GM20000 (cell line): ENCODE measurements around the gene STRIP1.

ENCODE experiments used
- DNase-seq: peaks from one replicate; pipeline ENCODE4 v3.0.0; 2012; ENCODE audit warnings: low spot score
- TF ChIP-seq, protein P1 (sequence below): IDR thresholded peaks from 2 replicates; pipeline ENCODE4 v1.5.1; 2012; ENCODE audit warnings: mild to moderate bottlenecking, control low read depth; ENCODE audit errors: extremely low read depth, missing control alignments

The STRIP1 gene

DNA sequence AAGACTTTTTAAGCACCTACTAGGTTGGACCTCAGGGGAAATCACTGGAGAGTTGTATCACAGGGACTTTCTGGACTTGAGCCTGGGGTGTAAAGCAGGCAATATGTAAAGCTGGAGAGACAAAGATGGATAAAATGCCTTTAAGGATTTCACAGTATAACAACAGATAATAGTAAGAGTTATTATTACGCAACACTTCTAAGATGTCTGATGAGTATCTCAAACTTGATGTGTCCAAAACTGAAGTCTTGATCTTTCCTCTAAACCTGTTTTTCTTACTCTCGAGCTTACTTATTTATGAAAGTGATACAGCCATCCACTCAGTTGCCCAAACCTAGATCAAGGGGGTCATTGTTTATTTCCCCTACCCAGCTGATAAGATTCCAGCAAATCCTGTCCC is 2.1 kb upstream of the STRIP1 start:
- TF ChIP-seq, protein P1, sequence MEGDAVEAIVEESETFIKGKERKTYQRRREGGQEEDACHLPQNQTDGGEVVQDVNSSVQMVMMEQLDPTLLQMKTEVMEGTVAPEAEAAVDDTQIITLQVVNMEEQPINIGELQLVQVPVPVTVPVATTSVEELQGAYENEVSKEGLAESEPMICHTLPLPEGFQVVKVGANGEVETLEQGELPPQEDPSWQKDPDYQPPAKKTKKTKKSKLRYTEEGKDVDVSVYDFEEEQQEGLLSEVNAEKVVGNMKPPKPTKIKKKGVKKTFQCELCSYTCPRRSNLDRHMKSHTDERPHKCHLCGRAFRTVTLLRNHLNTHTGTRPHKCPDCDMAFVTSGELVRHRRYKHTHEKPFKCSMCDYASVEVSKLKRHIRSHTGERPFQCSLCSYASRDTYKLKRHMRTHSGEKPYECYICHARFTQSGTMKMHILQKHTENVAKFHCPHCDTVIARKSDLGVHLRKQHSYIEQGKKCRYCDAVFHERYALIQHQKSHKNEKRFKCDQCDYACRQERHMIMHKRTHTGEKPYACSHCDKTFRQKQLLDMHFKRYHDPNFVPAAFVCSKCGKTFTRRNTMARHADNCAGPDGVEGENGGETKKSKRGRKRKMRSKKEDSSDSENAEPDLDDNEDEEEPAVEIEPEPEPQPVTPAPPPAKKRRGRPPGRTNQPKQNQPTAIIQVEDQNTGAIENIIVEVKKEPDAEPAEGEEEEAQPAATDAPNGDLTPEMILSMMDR = no peak
- no peak for DNase-seq

DNA sequence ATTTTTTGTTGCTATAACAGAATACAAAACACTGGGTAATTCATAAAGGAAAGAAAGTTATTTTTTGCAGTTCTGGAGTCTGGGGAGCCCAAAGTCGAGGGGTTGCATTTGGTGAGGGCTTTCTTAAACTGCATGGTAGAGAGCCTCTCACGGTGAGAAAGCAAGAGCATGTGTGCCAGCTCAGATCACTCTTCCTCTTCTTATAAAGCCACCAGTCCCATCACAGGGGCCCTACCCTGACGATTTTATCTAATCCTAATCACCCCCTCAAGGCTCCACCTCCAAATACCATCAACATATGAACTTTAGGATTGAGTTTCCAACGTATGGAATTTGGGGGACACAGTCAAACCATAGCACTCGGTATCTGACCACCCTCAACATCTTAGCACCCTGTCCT is 1.0 kb upstream of the STRIP1 start:
- TF ChIP-seq, protein P1 = no peak
- DNase-seq = no peak

DNA sequence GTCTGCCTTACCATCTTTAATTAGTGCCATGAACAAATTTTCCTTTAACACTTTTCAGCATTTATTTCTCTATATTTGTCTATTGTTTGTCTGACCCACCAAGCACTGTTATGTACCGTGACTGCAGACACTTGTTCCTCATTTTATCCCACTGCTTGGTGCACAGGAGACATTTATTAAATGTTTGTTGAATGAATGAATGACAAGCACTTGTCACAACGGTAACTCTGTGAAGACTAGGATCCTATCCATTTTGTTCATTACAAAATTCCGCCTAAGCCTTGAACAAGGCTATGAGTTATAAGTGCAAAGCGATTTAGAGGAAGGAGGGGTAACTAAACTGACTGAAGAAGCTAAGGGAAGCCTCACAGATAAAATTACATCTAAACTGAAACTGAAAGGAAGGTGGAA is 379 bp upstream of the STRIP1 start:
- DNase-seq = no peak
- TF ChIP-seq, protein P1 = no peak

DNA sequence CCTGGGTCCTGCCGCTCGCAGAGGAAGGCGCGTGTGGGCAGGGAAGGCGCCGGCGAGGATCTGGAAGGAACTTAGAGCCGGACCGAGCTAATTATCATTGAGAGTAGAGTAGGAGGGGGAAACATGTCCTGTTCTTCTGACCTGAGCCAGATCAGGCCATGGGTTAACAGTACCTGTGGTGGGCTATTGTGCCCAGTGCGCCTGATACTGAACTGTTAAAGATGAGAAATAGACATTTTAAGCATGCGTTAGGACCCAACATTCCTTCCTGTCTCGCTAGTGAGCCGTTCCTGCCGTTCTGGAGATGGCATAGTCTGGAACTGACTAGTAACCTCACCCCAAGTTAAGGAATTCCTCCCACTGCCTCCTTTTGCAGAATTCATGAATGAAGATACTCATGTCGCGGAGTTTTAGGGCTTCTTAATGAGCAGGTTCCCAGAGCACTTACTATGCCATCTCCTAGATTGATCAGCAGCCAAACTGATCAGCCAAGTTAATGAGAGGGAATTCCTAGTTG is 870 bp downstream of the STRIP1 start:
- DNase-seq = no peak
- TF ChIP-seq, protein P1 = no peak

DNA sequence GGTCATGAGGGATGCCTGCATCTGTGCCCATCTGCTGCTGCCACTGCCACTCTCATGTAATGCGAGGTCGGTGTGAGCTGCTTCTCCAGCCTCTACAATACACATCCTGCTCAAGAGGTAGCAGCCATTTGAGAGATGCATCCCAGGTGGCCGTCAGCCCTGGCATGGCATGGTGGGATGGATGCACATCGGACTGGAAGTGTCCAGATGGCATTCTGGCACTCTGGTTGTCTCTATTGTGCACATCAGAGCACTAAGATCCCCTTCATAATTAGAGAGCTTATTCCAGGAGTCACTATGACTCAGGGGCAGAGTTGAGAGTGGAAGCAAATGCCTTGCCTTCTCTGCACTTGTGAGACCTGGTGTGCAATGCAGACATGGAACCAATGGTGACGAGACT is 3.8 kb downstream of the STRIP1 start:
- TF ChIP-seq, protein P1 = no peak
- DNase-seq = no peak

DNA sequence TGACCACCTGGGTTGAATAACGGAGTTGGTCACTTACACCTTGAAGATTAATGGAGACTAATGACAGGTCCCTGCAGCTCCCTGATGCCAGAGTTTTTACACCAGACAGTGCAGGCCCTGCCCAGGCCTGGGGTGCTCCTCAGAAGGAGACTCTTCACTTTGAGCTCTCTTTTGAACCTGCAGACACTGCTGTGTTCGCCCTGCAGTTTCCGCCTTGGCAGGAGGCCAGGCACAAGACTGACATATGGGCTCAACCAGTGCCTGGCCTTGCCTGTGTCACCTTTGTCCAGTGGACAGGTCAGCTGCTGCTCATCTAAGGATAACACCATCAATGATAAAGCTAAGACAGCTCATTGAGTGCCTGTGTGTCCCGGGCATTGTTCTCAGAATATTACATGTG is 5.2 kb downstream of the STRIP1 start:
- TF ChIP-seq, protein P1 = no peak

DNA sequence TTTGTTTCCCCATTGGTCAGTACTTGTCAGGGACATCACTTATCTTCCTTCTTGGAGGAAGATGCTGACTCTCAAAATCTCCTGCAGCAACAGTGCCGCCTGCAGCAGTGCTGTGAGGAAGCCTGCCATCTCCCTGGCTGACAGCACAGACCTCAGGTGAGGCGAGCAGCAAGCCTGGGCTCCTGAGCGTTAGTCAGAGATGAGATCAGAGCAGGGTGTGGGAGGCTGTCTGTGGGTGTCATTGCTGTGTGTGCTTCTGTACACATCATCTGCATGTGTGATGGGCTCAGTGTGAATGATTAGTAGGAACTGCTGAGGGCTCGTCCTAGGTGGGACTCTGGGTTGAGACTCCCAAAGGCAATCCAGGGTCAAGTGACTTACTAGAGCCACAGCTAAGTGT is 6.1 kb downstream of the STRIP1 start:
- no peak for DNase-seq
- TF ChIP-seq, protein P1 = no peak

More for the DNA sequence above, 5.2 kb downstream of the STRIP1 start:
- DNase-seq = no peak
